H9 (cell line): ENCODE results near the gene PCSK6. TPM values are rescaled to one million over a fixed set of nuclear protein-coding genes. Genes with fewer than 3 reads are reported as not detected.

Experiments used
- DNase-seq: peaks from one replicate; pipeline ENCODE4 v3.0.0-alpha.2; 2017
- H2AFZ ChIP-seq: one replicate; pipeline ENCODE4 v1.6.1; 2013; ENCODE audit warnings: mild to moderate bottlenecking, low read length, control low read depth, moderate library complexity
- H2AK5ac ChIP-seq: 2 replicates; pipeline ENCODE4 v1.6.1; 2013; ENCODE audit warnings: low read length, control low read depth, mixed read lengths; ENCODE audit not compliant: insufficient read length
- H2BK120ac ChIP-seq: one replicate; pipeline ENCODE4 v1.6.1; 2013; ENCODE audit warnings: low read depth, mild to moderate bottlenecking, low read length, control low read depth, inconsistent platforms; ENCODE audit not compliant: poor library complexity, severe bottlenecking
- H2BK12ac ChIP-seq: 2 replicates; pipeline ENCODE4 v1.6.1; 2013; ENCODE audit warnings: low read length, control low read depth, mixed read lengths, low read depth; ENCODE audit not compliant: insufficient read length
- H2BK15ac ChIP-seq: 2 replicates; pipeline ENCODE4 v1.6.1; 2013; ENCODE audit warnings: low read depth, low read length, control low read depth
- H2BK20ac ChIP-seq: one replicate; pipeline ENCODE4 v1.6.1; 2013; ENCODE audit warnings: low read depth, mild to moderate bottlenecking, low read length, control low read depth, inconsistent platforms; ENCODE audit not compliant: poor library complexity, severe bottlenecking
- H2BK5ac ChIP-seq: 2 replicates; pipeline ENCODE4 v1.6.1; 2013; ENCODE audit warnings: low read length, control low read depth, mixed read lengths; ENCODE audit not compliant: insufficient read length
- H3K14ac ChIP-seq: 2 replicates; pipeline ENCODE4 v1.6.1; 2013; ENCODE audit warnings: low read length, control low read depth; ENCODE audit not compliant: insufficient read depth
- H3K18ac ChIP-seq: 2 replicates; pipeline ENCODE4 v1.6.1; 2013; ENCODE audit warnings: low read depth, mild to moderate bottlenecking, mixed read lengths, low read length, control low read depth; ENCODE audit not compliant: insufficient read length
- H3K23ac ChIP-seq: 2 replicates; pipeline ENCODE4 v1.6.1; 2013; ENCODE audit warnings: low read length, control low read depth, mixed read lengths, low read depth; ENCODE audit not compliant: insufficient read length
- H3K23me2 ChIP-seq: 2 replicates; pipeline ENCODE4 v1.6.1; 2013; ENCODE audit warnings: low read depth, mild to moderate bottlenecking, mixed read lengths, low read length, control low read depth; ENCODE audit not compliant: insufficient read length, poor library complexity, severe bottlenecking
- H3K27ac ChIP-seq: 2 replicates; pipeline ENCODE4 v1.5.1; 2013; ENCODE audit warnings: low read length, control low read depth, mixed read lengths, low read depth; ENCODE audit not compliant: insufficient read length
- H3K27me3 ChIP-seq: 2 replicates; pipeline ENCODE4 v1.6.1; 2013; ENCODE audit warnings: low read length, control low read depth, inconsistent platforms; ENCODE audit not compliant: insufficient read depth
- H3K4ac ChIP-seq: 2 replicates; pipeline ENCODE4 v1.6.1; 2013; ENCODE audit warnings: low read depth, mild to moderate bottlenecking, control low read depth, inconsistent platforms, low read length, moderate library complexity
- H3K4me1 ChIP-seq: 2 replicates; pipeline ENCODE4 v1.6.1; 2013; ENCODE audit warnings: low read length, control low read depth, inconsistent platforms; ENCODE audit not compliant: insufficient read depth
- H3K4me2 ChIP-seq: 2 replicates; pipeline ENCODE4 v1.6.1; 2013; ENCODE audit warnings: low read length, control low read depth, mixed read lengths; ENCODE audit not compliant: insufficient read length, insufficient read depth
- H3K56ac ChIP-seq: 2 replicates; pipeline ENCODE4 v1.6.1; 2013; ENCODE audit warnings: low read depth, mild to moderate bottlenecking, mixed read lengths, low read length, control low read depth; ENCODE audit not compliant: insufficient read length
- H3K79me1 ChIP-seq: 2 replicates; pipeline ENCODE4 v1.6.1; 2013; ENCODE audit warnings: low read depth, mild to moderate bottlenecking, moderate library complexity, low read length, control low read depth, inconsistent platforms; ENCODE audit not compliant: insufficient read depth, poor library complexity, severe bottlenecking
- H3K79me2 ChIP-seq: 2 replicates; pipeline ENCODE4 v1.6.1; 2013; ENCODE audit warnings: low read length, control low read depth, inconsistent platforms; ENCODE audit not compliant: insufficient read depth
- H3K9ac ChIP-seq: 2 replicates; pipeline ENCODE4 v1.6.1; 2013; ENCODE audit warnings: low read length, control low read depth, mixed read lengths; ENCODE audit not compliant: insufficient read length; ENCODE audit errors: extremely low read depth
- H3K9me3 ChIP-seq: one replicate; pipeline ENCODE4 v1.6.1; 2013; ENCODE audit warnings: low read depth, low read length, inconsistent platforms; ENCODE audit not compliant: control insufficient read depth
- H3T11ph ChIP-seq: one replicate; pipeline ENCODE4 v1.6.1; 2013; ENCODE audit warnings: mild to moderate bottlenecking, low read length, control low read depth, inconsistent platforms
- H4K20me1 ChIP-seq: one replicate; pipeline ENCODE4 v1.6.1; 2013; ENCODE audit not compliant: control insufficient read depth, insufficient read length, insufficient read depth
- H4K5ac ChIP-seq: 2 replicates; pipeline ENCODE4 v1.6.1; 2013; ENCODE audit warnings: low read depth, mild to moderate bottlenecking, mixed read lengths, low read length, control low read depth; ENCODE audit not compliant: insufficient read length
- H4K8ac ChIP-seq: replicated peaks from 2 replicates; pipeline ENCODE4 v1.6.1; 2013; ENCODE audit warnings: low read length, control low read depth, mixed read lengths, low read depth; ENCODE audit not compliant: insufficient read length
- H4K91ac ChIP-seq: 2 replicates; pipeline ENCODE4 v1.6.1; 2013; ENCODE audit warnings: low read depth, mild to moderate bottlenecking, moderate library complexity, mixed read lengths, low read length, control low read depth; ENCODE audit not compliant: insufficient read length
- H3K27ac Mint-ChIP-seq, 3 experiments: 2 replicates in 2 of 3; 3 replicates in 1 of 3; pipeline ENCODE4 v1.8.0; 2020 to 2021; ENCODE audit warnings: mixed read lengths in 3 of 3, mild to moderate bottlenecking in 1 of 3, moderate library complexity in 1 of 3
- H3K27me3 Mint-ChIP-seq: 2 replicates; pipeline ENCODE4 v1.8.0; 2021; ENCODE audit warnings: low read depth, mild to moderate bottlenecking, moderate library complexity, mixed read lengths
- H3K36me3 Mint-ChIP-seq, 3 experiments: 2 replicates in 2 of 3; 3 replicates in 1 of 3; pipeline ENCODE4 v1.8.0; 2020 to 2021; ENCODE audit warnings: low read depth in 3 of 3, mixed read lengths in 3 of 3; ENCODE audit not compliant: insufficient read depth in 1 of 3
- H3K4me1 Mint-ChIP-seq, 2 experiments: 2 replicates each; pipeline ENCODE4 v1.8.0; 2020; ENCODE audit warnings: mixed read lengths in 2 of 2
- H3K4me3 Mint-ChIP-seq, 2 experiments: 2 replicates in 1 of 2; 3 replicates in 1 of 2; pipeline ENCODE4 v1.8.0; 2020 to 2021; ENCODE audit warnings: mild to moderate bottlenecking in 2 of 2, mixed read lengths in 2 of 2, moderate library complexity in 1 of 2
- H3K9me3 Mint-ChIP-seq, 2 experiments: 2 replicates in 1 of 2; 3 replicates in 1 of 2; pipeline ENCODE4 v1.8.0; 2020; ENCODE audit warnings: mild to moderate bottlenecking in 2 of 2, mixed read lengths in 2 of 2, moderate library complexity in 1 of 2
- WGBS: extraction: QIAGEN DNeasy Blood & Tissue Kit; methylation state at CpG from one replicate; pipeline ENCODE4 v1.1.7; 2013; ENCODE audit warnings: missing lambda C conversion rate, low lambda C conversion rate, mixed read lengths; ENCODE audit not compliant: insufficient read length; ENCODE audit errors: extremely low coverage; 5-methylcytosine and 5-hydroxymethylcytosine counted together
- total RNA-seq: library from RNA; stranded (reverse); gene quantifications from 2 replicates; pipeline ENCODE4 v1.2.1, GENCODE V29; 2021
- TF ChIP-seq, protein P1 (sequence below): fragments of 200-600 bp; sonication (generic); conservative IDR thresholded peaks from 3 replicates; pipeline ENCODE4 v1.8.0; 2021; ENCODE audit warnings: antibody characterized with exemption, mild to moderate bottlenecking

Gene PCSK6
- total RNA-seq, 1 experiment from 2014 or later: 4.0 TPM

- Histone ChIP-seq H3K79me2 (no peaks in the 10 kb centered on the region), H3K9ac (no peak overlapping the region), H3K14ac (no peak overlapping the region), H3K23me2 (no peaks in the 10 kb centered on the region), H2BK120ac (no peak overlapping the region), H3K27me3 (no peaks in the 10 kb centered on the region), H2BK20ac (no peak overlapping the region), H3K4ac (no peak overlapping the region), H4K91ac (no peak overlapping the region), H3K27ac (no peak overlapping the region), H3K9me3 (no peaks in the 10 kb centered on the region), H2AK5ac (no peak overlapping the region), H3K18ac (no peak overlapping the region), H2BK15ac (no peak overlapping the region), H3K4me2 (no peak overlapping the region), H2BK12ac (no peak overlapping the region), H3K79me1 (no peaks in the 10 kb centered on the region), H4K20me1 (no peaks in the 10 kb centered on the region), H3K4me1 (no peaks in the 10 kb centered on the region), H3T11ph (no peak overlapping the region), H3K23ac (no peak overlapping the region), H3K56ac (no peak overlapping the region), H2BK5ac (no peak overlapping the region), H4K8ac (no peak overlapping the region), H4K5ac (no peak overlapping the region), H2AFZ (no peak overlapping the region)
- DNase-seq: no peak
- TF ChIP-seq, protein P1, sequence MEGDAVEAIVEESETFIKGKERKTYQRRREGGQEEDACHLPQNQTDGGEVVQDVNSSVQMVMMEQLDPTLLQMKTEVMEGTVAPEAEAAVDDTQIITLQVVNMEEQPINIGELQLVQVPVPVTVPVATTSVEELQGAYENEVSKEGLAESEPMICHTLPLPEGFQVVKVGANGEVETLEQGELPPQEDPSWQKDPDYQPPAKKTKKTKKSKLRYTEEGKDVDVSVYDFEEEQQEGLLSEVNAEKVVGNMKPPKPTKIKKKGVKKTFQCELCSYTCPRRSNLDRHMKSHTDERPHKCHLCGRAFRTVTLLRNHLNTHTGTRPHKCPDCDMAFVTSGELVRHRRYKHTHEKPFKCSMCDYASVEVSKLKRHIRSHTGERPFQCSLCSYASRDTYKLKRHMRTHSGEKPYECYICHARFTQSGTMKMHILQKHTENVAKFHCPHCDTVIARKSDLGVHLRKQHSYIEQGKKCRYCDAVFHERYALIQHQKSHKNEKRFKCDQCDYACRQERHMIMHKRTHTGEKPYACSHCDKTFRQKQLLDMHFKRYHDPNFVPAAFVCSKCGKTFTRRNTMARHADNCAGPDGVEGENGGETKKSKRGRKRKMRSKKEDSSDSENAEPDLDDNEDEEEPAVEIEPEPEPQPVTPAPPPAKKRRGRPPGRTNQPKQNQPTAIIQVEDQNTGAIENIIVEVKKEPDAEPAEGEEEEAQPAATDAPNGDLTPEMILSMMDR: no peak
- Mint-ChIP-seq H3K27me3 (peaks cover 2% of the 10 kb centered on the region), H3K36me3 (no peaks in the 10 kb centered on the region; a peak in 1 of 7 replicates), H3K9me3 (no peaks in the 10 kb centered on the region), H3K4me1 (peaks cover 8 to 11% of the 10 kb centered on the region in 2 experiments; a peak in 3 of 4 replicates), H3K4me3 (no peak overlapping the region), H3K27ac (no peak overlapping the region)
- no CpG with 5 or more reads among the region's 5 CpGs for WGBS
These were observed 11.6 kb downstream of the PCSK6 start for GRCh38 chr15:101477851-101478362.
